HG02798 (cell line): ENCODE data around the gene NNAT.

ENCODE experiments used
- ATAC-seq: cut with Tn5 transposase; IDR thresholded peaks from one replicate; pipeline ENCODE4 v1.9.1; 2021; ENCODE audit warnings: mild to moderate bottlenecking; ENCODE audit not compliant: unreplicated experiment, poor library complexity

NNAT gene

DNA sequence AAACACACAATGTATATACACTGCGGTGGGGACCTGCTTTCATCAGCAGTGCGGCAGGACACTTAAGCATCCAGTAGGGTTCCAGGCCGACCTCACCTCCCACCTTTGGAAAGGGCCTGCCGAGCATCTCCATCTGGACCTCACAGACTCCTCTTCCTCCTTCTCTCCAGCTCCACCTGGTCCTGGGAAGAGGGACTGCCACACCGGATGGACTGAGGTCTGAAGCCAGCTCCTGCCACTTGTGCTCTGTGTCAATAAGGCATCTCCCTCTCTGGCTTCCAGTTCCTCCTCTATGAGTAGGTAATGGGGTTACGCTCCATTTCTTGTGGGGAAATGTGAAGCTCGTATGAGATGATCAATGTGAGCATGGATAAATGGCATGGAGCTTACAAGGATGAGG, 19.1 kb upstream of the NNAT start:
- no peak for ATAC-seq

DNA sequence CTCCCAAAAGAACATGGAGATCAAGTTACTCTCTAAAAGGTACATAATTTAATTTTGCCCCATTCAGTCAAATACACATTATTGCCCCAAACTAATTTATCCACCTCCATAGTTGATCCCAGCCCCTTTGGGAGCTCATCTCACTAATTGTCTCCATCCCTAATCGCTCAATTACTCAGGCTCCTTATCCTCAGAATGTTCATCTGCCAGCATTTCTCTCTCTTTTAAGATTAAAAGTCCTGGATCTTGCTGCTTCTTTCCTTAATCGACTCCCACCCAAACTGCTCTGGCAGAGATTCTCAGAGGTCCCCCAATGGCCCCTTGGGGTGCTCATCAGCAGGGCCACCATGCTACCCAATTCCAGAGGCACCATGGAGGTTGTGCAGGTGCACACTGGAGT, 18.4 kb upstream of the NNAT start:
- ATAC-seq, result no peak

DNA sequence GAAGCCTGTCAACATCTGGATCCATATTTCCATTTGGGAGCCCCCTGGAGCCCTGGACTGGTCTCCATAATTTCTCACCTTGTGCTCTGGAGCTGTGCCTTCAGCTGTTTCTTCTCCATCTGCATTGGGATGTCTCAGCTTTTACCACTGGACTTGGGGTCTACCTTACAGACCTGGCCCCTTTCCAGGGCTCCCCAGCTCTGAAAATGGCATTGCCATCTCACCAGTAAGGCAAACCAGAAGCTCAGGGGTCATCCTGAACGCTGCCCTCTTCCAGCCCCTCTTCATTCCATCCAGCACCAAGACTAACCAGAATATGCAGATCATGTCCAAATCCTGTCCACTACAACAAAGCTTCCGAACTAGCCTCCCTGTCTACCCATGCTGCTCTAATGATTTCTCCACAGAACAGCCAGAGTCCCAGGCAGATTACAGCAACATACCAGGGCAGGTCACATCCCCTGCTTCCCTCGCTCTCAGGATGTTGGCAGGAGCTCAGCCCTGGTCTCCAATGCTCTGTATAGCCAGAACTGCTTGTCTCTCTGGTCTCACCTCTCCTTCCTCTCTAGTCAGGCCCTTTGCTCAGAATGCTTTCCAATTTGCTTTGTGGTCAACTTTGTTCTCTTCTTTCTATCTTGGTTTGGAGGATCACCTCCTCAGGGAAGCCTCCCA, 17.7 kb upstream of the NNAT start:
- no peak for ATAC-seq

DNA sequence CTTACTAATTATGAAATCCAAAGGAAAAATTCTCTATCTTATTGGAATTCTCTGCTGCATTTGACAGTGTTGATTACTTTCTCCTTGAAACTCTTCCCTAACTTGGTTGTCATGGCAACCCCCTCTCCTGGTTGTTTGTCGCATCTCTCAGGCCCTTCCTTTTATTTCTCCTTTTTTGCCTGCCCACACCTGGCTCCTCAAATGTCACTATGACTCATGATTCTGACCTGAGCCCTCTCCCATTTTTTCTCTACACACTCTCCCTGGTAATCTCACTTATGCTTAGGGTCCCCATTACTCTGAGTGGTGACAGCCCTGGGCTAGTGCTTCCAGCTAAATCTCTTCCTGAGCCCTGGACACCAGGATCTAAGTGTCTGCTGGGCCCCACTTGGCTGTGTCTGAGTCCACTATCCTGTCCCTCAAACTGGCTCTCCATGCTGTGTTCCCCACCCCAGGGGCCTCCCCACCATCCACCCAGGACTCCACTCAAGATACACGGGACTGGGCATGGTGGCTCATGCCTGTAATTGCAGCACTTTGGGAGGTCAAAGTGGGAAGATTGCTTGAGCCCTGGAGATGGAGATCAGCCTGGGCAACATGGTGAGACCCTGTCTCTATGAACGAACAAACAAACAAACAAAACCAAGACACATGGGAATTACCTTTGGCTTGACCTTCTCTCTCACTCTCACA, 16.5 kb upstream of the NNAT start:
- no peak for ATAC-seq

DNA sequence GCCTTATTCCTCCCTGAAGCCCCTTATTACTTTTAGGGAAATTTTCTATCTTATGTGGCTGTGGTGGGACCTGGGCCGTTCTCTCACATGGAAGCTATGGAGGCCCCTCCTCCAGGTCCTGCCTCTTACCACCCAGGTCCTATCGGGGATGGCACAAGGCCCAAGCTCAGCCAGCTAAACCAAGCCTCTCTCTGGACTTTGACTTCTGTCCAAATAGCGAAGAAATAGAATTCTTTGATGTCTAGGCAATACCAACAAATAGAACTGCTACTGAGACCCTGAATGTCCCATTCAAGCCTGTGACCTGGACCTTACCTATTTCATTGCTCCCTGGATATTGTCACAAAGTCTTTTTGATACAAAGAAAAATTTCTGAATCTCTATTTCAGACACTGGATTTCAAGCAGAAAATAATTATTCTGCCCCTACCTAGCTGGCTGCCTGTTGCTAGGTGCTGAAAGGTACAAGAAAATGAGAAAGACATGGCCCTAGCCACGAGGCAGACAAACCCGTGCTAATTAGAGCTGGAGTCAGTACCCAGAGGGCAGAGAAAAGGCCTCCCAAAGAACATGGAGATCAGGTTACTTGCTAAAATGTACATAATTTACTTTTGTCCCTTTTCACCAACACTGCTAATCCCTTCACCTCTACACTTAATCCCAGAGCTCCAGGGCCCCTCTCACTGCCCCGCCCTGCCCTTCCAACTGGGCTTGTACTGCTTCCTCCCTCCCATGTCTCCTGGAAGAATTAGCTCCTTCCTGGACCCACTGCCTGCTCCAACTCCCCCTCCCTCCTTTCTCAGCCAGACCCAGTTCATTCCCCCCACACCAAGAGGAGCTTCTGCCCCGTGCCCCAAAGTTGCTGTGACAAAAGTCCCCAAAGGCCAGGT, 15.5 kb upstream of the NNAT start:
- no peak for ATAC-seq

DNA sequence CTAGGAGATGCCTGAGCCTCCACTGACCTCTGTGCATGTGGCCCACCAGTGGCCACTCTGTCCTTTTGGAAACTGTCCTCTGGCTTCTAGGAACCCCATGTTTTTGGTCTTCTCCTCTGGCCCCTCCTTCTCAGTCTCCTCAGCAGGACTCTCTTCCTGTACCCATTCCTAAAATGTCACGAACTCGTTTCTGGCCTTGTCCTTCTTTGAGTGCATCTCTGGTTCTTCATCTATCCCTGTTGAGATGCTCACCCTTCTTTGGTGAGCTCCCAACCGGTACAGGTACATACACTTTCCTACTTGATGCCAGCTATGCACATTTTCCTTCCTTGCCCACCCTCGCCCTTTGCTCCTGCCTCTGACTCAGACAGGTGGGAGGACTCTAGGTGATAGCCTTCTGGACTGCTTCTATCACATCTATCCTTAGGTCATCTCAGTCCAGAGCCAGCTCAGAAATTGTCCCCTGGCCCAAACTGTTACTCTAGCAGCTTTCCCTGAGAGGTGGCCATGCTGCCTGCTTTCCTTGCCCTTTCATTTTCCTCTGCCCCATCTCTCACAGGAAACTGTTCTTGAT, 14.8 kb upstream of the NNAT start:
- ATAC-seq, result no peak

DNA sequence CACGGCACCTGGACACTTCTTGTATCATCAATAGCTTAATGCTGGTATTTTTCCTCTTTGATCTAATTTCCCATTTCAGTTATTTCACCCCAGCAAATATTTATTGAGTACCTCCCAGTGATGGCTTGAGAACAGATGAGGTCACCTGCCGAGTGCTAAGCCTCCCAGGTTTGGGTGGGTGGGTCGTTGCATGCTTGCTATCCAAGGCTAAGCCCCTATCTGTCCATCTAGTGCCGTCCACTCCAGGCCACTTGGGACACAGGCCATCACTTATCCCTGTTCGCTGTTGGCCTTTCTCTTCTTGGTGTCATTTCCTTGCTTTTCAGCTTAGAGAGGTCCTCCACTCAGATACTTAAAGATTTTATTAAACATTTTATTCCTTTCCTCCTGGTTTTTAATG, 10.8 kb upstream of the NNAT start:
- no peak for ATAC-seq

DNA sequence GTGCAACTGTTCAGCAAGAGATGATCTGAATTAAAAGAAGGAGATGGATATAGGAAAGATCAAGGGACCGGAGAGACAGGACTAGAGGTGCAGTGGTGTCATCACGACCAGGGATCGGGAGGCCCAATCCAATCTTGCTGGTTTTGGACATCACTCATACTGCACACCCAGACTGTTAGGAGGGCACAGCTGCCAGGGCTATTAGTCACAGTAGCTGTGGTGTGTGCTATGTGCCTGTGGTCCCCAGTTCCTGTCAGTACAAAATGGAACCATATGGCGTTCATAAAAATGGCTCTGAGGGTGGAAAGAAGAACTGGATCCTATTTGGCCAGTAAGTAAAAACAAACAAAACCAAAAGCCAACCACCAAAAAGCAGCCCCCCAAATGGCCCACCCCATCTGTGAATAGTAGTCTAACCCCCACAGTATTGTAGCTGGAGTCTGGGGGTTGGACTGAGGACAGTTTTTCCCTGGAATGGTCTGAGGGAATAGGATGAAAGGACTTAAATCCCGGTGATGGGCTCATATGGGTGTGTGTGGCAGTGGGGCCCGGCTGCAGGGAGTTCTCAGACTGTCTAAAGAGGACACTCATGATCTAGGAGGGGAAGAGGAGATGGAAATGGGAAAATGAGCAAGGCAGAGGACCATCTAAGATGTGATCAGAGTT, 9.3 kb upstream of the NNAT start:
- no peak for ATAC-seq

DNA sequence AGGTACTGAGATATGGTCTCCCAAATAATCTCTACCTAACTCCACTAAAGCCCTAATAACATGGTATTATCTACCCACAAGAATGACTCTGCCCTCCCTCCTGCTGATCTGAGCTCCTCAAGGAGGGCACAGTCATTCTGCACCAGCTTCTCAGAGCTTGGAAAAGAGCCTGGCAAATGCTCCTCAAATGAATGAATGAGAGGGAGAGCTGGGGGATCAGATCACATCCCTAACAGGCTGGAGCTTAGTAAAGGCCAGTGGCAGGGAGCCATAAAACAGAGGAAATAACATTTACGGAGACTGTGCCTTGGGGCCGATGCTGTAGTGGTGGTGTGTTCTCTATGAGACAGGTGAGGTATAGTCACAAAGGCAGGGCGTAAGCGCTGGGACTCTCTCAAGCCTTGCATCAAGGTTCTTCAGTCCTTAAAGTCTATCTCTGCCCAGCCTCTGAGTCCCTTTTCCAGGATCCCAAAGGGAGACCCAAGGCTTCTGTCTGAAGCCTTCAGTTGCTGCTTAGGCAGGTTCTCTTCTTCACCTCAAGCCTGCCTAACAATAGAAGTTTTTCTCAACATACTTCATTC, 7.2 kb upstream of the NNAT start:
- no peak for ATAC-seq

DNA sequence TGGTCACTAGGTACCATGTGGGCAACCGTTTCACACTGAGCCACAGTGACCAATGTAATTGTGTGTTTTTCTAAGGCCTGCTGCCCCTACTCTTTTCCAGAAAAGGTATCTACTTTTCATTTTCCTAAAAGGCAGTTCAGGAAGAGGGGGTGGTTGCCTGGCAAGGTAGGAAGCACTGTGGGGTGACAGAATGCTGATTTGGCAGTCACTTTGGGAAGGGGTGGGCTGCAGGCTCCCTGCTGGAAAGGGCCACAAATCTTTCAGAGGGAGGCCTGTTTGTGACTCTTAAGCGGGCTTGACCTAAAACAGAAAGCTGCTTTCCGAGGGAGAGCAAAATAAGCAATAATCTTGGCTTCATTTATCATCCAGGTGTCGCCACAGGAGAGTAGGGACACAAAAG, 5.2 kb upstream of the NNAT start:
- no peak for ATAC-seq

DNA sequence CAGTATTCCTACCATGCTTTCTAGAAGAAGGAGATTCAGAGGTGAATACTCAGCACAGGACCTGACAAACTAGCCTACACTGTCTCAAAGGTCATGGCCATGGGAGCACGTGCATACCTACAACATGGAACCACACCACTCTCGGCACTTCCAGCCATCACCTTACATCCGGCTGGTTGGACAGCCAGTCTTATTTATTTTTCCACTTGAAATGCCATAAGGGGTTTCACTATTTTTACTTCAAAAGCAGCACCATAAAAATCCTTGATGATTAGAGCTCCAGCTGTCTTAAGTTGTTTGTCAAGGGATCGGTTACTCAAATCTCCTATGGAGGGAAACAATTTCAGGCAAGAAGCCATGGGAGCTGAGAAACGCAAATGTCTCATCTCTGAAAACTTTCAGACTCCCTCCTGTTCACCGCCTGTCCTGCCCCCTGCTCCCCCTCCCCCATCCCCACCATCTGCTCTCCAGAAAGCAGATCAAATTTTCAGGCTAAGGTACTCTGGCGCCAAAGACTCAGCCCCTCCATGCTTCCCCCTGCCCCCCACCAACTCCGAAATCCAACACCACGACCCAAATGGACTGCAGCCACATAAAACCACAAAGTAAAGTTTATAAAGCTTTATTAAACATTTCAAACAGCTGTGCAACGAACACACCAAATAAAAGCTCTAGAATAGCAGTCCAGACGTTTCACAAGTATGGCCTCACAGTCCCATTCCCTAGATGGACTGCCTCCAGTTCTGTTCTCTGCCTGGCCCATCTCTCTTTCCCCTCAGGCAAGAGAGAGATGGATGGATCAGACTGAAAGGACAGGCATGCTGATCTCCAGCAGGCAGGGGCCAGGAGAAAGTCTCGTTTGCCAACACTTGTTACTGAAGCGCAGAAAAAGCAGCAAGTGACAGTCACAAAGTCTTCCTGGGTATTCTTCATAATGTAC, 4.0 kb upstream of the NNAT start:
- no peak for ATAC-seq

DNA sequence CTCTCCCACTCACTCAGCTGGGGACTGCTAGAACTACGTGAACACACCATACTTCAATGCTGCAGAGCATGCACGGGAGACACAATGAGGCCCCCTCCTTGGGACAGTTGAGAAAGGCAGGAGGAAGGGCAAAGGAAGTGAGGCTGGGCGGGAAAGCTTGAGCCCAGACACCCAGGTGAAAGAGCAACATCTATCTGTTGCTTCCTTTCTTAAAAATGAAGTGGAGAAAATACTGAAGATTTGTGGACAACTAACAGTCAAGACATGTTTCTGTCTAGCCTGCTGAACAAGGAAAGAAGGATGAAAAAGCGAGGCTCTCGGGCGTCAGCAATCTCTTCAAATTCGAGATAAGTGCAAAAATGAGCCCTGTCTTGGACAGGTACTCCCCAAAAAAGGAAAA, 3.0 kb upstream of the NNAT start:
- ATAC-seq, result no peak

DNA sequence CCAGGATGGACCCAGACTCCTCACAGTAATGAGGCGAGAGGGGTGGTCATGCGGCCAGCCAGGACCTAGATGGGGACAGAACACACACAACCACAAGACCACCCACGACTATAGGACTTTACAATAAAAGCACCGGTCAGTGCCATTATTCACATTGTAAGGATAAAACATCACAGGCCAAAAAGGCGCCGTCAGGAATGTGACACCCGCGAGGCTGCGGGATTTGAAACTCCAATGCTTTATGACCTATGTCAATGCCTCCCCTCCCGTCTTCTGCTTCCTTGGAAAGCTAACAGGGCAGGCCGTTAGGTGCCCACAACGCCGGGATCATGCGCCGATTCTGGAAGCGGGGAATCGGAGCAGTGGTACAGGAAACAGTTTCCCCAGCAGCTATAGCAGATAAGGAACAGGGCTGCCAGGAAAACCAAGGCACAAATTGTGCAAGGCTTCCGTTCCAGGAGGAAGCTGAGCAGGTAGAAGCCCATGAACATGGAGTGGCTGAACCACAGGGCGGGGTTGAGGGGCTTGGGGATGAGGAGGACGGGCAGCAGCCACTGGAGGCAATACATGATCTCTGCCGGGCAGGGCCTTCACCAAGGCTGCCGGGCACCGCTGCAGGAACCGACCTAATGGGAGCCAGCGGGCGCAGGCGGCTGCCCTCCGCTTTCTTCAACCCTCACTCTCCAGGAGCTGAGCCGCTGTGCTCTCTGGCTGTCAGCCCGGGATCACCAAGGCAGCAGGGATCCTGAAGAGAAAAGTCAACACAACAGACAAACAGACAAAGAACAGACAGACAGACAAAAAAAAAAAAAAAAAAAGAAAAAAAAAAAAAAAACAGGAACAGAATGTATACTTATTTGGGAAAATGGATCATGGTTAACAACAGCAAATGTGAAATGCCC, 2.2 kb upstream of the NNAT start:
- no peak for ATAC-seq

DNA sequence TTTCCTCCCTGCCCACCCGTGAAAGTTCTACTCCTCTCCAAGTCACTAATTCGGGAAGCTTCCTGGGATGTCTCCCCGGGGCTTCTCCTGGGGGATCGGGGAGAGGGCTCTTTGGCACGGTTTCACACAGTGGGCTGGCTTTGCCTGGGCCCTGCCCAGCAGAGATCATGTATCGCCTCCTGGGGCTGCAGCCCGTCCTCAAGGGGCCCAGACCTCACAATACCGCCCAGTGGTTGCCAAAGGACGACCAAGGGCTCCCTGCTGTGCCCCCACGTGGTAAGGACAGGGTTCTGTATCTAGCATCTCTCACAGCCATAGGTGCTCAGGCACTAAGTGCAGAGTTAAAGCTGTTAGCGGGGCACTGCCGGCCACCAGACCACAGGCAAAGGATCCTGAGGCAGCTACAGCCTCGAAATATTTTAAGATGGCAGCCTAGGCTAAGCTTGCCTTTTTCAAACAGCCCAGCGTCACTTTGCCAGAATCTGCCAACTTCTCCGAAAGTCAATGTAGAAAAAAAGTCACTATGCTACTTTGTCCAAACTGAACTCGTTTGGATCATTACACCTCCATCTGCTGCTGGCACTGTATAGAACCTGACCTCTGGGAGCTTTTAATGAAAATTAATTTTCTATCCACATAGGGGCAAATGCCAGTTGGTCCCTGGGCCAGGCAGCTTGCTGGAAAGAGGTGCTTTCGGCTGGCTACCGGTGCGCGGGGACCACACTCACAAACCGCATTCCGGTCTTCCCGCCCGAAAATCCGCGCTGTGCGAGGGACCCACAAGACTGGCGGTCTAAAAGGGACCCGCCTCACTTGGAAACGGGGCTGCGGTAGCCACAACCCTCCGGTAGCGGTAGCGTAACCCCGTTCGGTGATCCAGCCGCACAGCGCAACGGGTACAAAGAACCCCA, 1.3 kb upstream of the NNAT start:
- ATAC-seq, result no peak

DNA sequence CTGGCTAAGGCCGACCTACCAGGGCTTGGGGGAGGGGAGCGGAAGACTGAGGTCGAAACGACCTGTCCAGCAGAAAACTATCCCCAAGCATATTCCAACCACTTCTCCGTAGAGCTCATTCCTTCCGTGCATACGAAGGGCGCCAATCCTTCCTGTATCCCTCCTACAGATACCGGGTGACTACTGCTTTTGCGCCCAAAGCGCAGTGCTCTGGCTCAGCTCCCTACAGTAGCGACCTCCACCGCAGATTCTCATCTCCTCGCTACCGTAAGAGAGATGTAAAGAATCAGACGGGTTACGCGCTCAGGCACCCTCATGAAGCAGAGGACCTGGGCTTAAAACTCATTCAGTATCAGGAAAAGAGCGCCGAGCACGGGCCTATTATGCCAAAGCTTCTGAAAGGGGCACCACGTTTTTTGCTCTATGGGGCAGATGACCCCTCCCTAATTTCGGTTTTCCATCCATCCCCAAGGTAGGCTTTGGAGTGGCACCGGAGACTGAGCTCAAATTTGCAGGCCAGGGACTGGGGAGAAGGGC, 563 bp upstream of the NNAT start:
- no peak for ATAC-seq

DNA sequence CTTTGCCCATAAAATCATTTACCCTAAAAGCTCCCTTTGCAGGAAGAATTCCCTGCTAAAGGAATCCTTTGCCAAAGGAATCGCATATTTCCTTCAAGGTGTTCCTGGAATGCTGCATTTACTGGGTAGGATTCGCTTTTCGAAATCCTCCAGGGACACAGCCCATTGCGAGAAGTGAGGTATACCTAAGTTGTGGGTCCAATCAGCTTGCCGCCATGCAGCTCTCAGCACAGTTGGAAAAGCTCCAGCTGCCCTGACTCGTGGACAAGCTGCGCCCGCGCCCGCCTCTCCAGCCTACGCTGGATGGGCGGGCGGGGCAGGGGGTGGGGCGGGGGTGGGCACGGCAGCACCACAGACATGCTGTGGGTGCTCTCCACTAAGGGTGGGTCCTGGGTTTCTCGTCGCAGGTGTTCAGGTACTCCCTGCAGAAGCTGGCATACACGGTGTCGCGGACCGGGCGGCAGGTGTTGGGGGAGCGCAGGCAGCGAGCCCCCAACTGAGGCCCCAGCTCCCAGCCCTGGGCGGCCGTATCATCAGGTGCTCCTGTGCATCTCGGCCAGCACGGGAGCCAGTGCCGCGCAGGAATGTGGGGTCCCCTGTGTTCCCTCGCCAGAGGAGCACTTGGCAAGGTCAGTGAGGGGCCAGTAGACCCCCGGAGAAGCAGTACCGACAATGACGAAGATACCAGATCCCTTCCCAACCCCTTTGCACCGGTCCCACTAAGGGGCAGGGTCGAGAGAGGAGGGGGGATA, 1.4 kb downstream of the NNAT start:
- ATAC-seq, result no peak
